HFF-Myc (cell line): ENCODE measurements around the gene FASTKD1.

ENCODE experiments used
- DNase-seq: peaks from one replicate; pipeline ENCODE4 v3.0.0-alpha.2; 2011; ENCODE audit warnings: low read depth; ENCODE audit errors: extremely low read depth
- H3K4me3 ChIP-seq: replicated peaks from 2 replicates; pipeline ENCODE4 v1.5.1; 2011; ENCODE audit warnings: low read depth, mild to moderate bottlenecking, control low read depth, low read length
- CTCF ChIP-seq: IDR thresholded peaks from 2 replicates; pipeline ENCODE4 v1.5.1; 2012; ENCODE audit warnings: mild to moderate bottlenecking, low read depth, low read length, control low read depth; ENCODE audit errors: missing control alignments

The FASTKD1 gene

GRCh38 chr2:169513926-169514325 lies 59.7 kb downstream of the FASTKD1 start:
- DNase-seq: no peak
- no peak overlapping the region for H3K4me3 ChIP-seq
- no peak for TF ChIP-seq CTCF

- no peak for DNase-seq
- no peak overlapping the region for H3K4me3 ChIP-seq
- TF ChIP-seq CTCF: no peak
Measured at GRCh38 chr2:169513094-169513493, 60.6 kb downstream of the FASTKD1 start.

- no peak overlapping the region for H3K4me3 ChIP-seq
- no peak for TF ChIP-seq CTCF
- DNase-seq: no peak
Measured at GRCh38 chr2:169512525-169512924, 61.1 kb downstream of the FASTKD1 start.

- H3K4me3 ChIP-seq: no peak overlapping the region
- no peak for TF ChIP-seq CTCF
Measured at GRCh38 chr2:169511818-169512217, 61.8 kb downstream of the FASTKD1 start.

GRCh38 chr2:169510496-169510895 lies 63.2 kb downstream of the FASTKD1 start:
- no peak overlapping the region for H3K4me3 ChIP-seq
- no peak for TF ChIP-seq CTCF
- DNase-seq: no peak

More at GRCh38 chr2:169511818-169512217, 61.8 kb downstream of the FASTKD1 start:
- DNase-seq: no peak

GRCh38 chr2:169509955-169510354 lies 63.7 kb downstream of the FASTKD1 start:
- no peak for DNase-seq
- no peak for TF ChIP-seq CTCF
- H3K4me3 ChIP-seq: no peak overlapping the region

- TF ChIP-seq CTCF: no peak
- DNase-seq: no peak
- no peak within 1 kb of the TSS for H3K4me3 ChIP-seq
Measured at GRCh38 chr2:169509298-169509885, 64.3 kb downstream of the FASTKD1 start, which contains the start of gene KLHL41. KLHL41 (plus strand) TSS chr2:169509702; CDS start chr2:169509779, 77 bp downstream.
